ENCODE data around the gene RNF168. TPM values are rescaled to one million over a fixed set of nuclear protein-coding genes. Genes with fewer than 3 reads are reported as not detected.
"Not testable (repeated sequence)": the region's sequence is repeated elsewhere in the genome, so short reads cannot be mapped to it uniquely, and the experiment has no call there.

The RNF168 gene
- total RNA-seq, 1 experiment from 2014 or later = 35.4 TPM

DNA sequence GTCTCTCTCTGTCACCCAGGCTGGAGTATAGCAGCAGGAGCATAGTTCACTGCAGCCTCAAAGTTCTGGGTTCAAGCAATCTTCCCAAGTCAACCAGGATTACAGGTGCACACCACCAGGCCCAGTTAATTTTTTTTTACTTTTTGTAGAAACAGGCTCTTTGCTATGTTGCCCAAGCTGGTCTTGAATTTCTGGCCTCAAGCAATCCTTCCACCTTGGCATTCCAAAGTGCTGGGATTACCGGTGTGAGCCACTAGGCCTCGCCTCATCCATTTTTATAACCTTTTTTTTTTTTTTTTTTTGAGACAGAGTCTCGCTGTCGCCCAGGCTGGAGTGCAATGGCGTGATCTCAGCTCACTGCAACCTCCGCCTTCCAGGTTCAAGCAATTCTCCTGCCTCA, 79.1 kb downstream of the RNF168 start:
- not testable (repeated sequence) for H3K27ac ChIP-seq (ENCODE audit: low read length); H2AFZ ChIP-seq (ENCODE audit: low read length); H3K9ac ChIP-seq (ENCODE audit: low read length); H3K9me2 ChIP-seq (replicated peaks; ENCODE audit: insufficient read depth, low read length); H3K27me3 ChIP-seq (ENCODE audit: low read length); H3K9me3 ChIP-seq (ENCODE audit: low read length); H3K4me1 ChIP-seq (ENCODE audit: low read length); H3K4me3 ChIP-seq (ENCODE audit: low read length); H3K4me2 ChIP-seq (ENCODE audit: low read depth, low read length, poor library complexity, severe bottlenecking); DNase-seq; H3K36me3 ChIP-seq (ENCODE audit: insufficient read depth, low read length)
- H3K79me2 ChIP-seq (ENCODE audit: low read length) = peaks cover 100% of the 10 kb centered on the region
- H4K20me1 ChIP-seq (ENCODE audit: insufficient read depth, low read depth, low read length) = peaks cover 19% of the 10 kb centered on the region; the same call in 1 of the 2 replicates

- H3K27ac ChIP-seq (ENCODE audit: low read length) = no peak overlapping the region
- H3K27me3 ChIP-seq (ENCODE audit: low read length) = no peaks in the 10 kb centered on the region
- DNase-seq = no peak
- H3K79me2 ChIP-seq (ENCODE audit: low read length) = peaks cover 100% of the 10 kb centered on the region
- peaks cover 24% of the 10 kb centered on the region; the same call in 1 of the 2 replicates for H4K20me1 ChIP-seq (ENCODE audit: insufficient read depth, low read depth, low read length)
- H3K9me3 ChIP-seq (ENCODE audit: low read length) = no peaks in the 10 kb centered on the region
- H3K4me1 ChIP-seq (ENCODE audit: low read length) = 0 out of 2 replicates have a peak, but pooled peaks cover 3% of the 10 kb centered on the region
- H3K9me2 ChIP-seq (replicated peaks; ENCODE audit: insufficient read depth, low read length) = no peaks in the 10 kb centered on the region
- H3K36me3 ChIP-seq (ENCODE audit: insufficient read depth, low read length) = no peaks in the 10 kb centered on the region
- no peak overlapping the region for H3K9ac ChIP-seq (ENCODE audit: low read length)
- no peak overlapping the region for H3K4me2 ChIP-seq (ENCODE audit: low read depth, low read length, poor library complexity, severe bottlenecking)
- H3K4me3 ChIP-seq (ENCODE audit: low read length) = no peak overlapping the region
- H2AFZ ChIP-seq (ENCODE audit: low read length) = no peak overlapping the region
Measured at GRCh38 chr3:196423044-196423781, 80.4 kb downstream of the RNF168 start.

GRCh38 chr3:196421668-196422067, 81.9 kb downstream of the RNF168 start:
- not testable (repeated sequence) for H2AFZ ChIP-seq (ENCODE audit: low read length)

GRCh38 chr3:196419386-196419785, 84.2 kb downstream of the RNF168 start:
- H2AFZ ChIP-seq (ENCODE audit: low read length) = no peak overlapping the region
- H3K27me3 ChIP-seq (ENCODE audit: low read length) = no peaks in the 10 kb centered on the region
- no peak overlapping the region for H3K4me2 ChIP-seq (ENCODE audit: low read depth, low read length, poor library complexity, severe bottlenecking)
- no peak overlapping the region for H3K9ac ChIP-seq (ENCODE audit: low read length)
- H3K9me2 ChIP-seq (replicated peaks; ENCODE audit: insufficient read depth, low read length) = no peaks in the 10 kb centered on the region
- H3K9me3 ChIP-seq (ENCODE audit: low read length) = no peaks in the 10 kb centered on the region
- peaks cover 24% of the 10 kb centered on the region; the same call in 1 of the 2 replicates for H4K20me1 ChIP-seq (ENCODE audit: insufficient read depth, low read depth, low read length)
- H3K36me3 ChIP-seq (ENCODE audit: insufficient read depth, low read length) = no peaks in the 10 kb centered on the region
- no peak for DNase-seq
- H3K79me2 ChIP-seq (ENCODE audit: low read length) = peaks cover 99% of the 10 kb centered on the region
- H3K27ac ChIP-seq (ENCODE audit: low read length) = no peak overlapping the region
- peaks cover 6% of the 10 kb centered on the region; the same call in 1 of the 2 replicates for H3K4me1 ChIP-seq (ENCODE audit: low read length)
- H3K4me3 ChIP-seq (ENCODE audit: low read length) = no peak overlapping the region

More at GRCh38 chr3:196421668-196422067, 81.9 kb downstream of the RNF168 start:
- H3K4me3 ChIP-seq (ENCODE audit: low read length); H3K9me3 ChIP-seq (ENCODE audit: low read length); H3K27me3 ChIP-seq (ENCODE audit: low read length); H3K4me1 ChIP-seq (ENCODE audit: low read length); H3K9me2 ChIP-seq (replicated peaks; ENCODE audit: insufficient read depth, low read length); H3K36me3 ChIP-seq (ENCODE audit: insufficient read depth, low read length); DNase-seq; H3K9ac ChIP-seq (ENCODE audit: low read length); H3K27ac ChIP-seq (ENCODE audit: low read length); H3K4me2 ChIP-seq (ENCODE audit: low read depth, low read length, poor library complexity, severe bottlenecking): not testable (repeated sequence)
- peaks cover 99% of the 10 kb centered on the region for H3K79me2 ChIP-seq (ENCODE audit: low read length)
- peaks cover 24% of the 10 kb centered on the region; the same call in 1 of the 2 replicates for H4K20me1 ChIP-seq (ENCODE audit: insufficient read depth, low read depth, low read length)

Small RNAs within 50 kb of the gene (small RNA-seq; reads per million reads assigned to genes)
- not detected for gene AC083822.1
- gene AC117490.1 = not detected
- 0.40 reads per million, percentile 3 among the genes with 10 or more reads in this experiment for gene RPS29P3

Other genes starting within 250 kb of the RNF168 start
- 42.6 and 48.8 TPM in 2 replicates for gene PCYT1A, start 216.0 kb downstream of the RNF168 start, total RNA-seq (2014; rRNA removed; shearing (Covaris generic); ENCODE audit: low replicate concordance)
- gene DYNLT2B, start 185.5 kb downstream of the RNF168 start, total RNA-seq (2014; rRNA removed; shearing (Covaris generic); ENCODE audit: low replicate concordance) = 9.6 and 17.1 TPM in 2 replicates
- gene TM4SF19, start 165.4 kb downstream of the RNF168 start, total RNA-seq (2014; rRNA removed; shearing (Covaris generic); ENCODE audit: low replicate concordance) = not detected in 2 replicates
- gene UBXN7, start 71.3 kb downstream of the RNF168 start, total RNA-seq (2014; rRNA removed; shearing (Covaris generic); ENCODE audit: low replicate concordance) = 25.5 and 33.0 TPM in 2 replicates
- gene SMCO1, start 11.6 kb upstream of the RNF168 start, total RNA-seq (2014; rRNA removed; shearing (Covaris generic); ENCODE audit: low replicate concordance) = not detected in 2 replicates
- gene WDR53, start 64.8 kb upstream of the RNF168 start, total RNA-seq (2014; rRNA removed; shearing (Covaris generic); ENCODE audit: low replicate concordance) = 7.0 and 9.2 TPM in 2 replicates
- 14.4 and 15.2 TPM in 2 replicates for gene FBXO45, start 64.9 kb upstream of the RNF168 start, total RNA-seq (2014; rRNA removed; shearing (Covaris generic); ENCODE audit: low replicate concordance)
- gene NRROS, start 135.9 kb upstream of the RNF168 start, total RNA-seq (2014; rRNA removed; shearing (Covaris generic); ENCODE audit: low replicate concordance) = 0.52 and 1.0 TPM in 2 replicates
- 2.6 and 4.0 TPM in 2 replicates for gene CEP19, start 208.5 kb upstream of the RNF168 start, total RNA-seq (2014; rRNA removed; shearing (Covaris generic); ENCODE audit: low replicate concordance)
- 51.3 and 55.6 TPM in 2 replicates for gene PIGX, start 208.6 kb upstream of the RNF168 start, total RNA-seq (2014; rRNA removed; shearing (Covaris generic); ENCODE audit: low replicate concordance)
- gene PAK2, start 236.1 kb upstream of the RNF168 start, total RNA-seq (2014; rRNA removed; shearing (Covaris generic); ENCODE audit: low replicate concordance) = 87.0 and 102 TPM in 2 replicates